HFF-Myc (cell line): ENCODE data around the gene EGR2.

Experiments used
- DNase-seq: peaks from one replicate; pipeline ENCODE4 v3.0.0-alpha.2; 2011; ENCODE audit warnings: low read depth; ENCODE audit errors: extremely low read depth
- H3K4me3 ChIP-seq: replicated peaks from 2 replicates; pipeline ENCODE4 v1.5.1; 2011; ENCODE audit warnings: low read depth, mild to moderate bottlenecking, control low read depth, low read length
- CTCF ChIP-seq: IDR thresholded peaks from 2 replicates; pipeline ENCODE4 v1.5.1; 2012; ENCODE audit warnings: mild to moderate bottlenecking, low read depth, low read length, control low read depth; ENCODE audit errors: missing control alignments

EGR2 gene

GRCh38 chr10:62810156-62810902 is 5.8 kb downstream of the EGR2 start:
- H3K4me3 ChIP-seq = no peak overlapping the region
- no peak for DNase-seq
- no peak for TF ChIP-seq CTCF

- peak overlapping the region; percentile 62 for H3K4me3 ChIP-seq
- no peak for TF ChIP-seq CTCF
- DNase-seq = no peak
Measured at GRCh38 chr10:62806251-62806650, 9.9 kb downstream of the EGR2 start.

GRCh38 chr10:62805231-62806099 is 10.7 kb downstream of the EGR2 start:
- no peak for TF ChIP-seq CTCF
- peak overlapping the region; percentile 62 for H3K4me3 ChIP-seq
- no peak for DNase-seq

GRCh38 chr10:62804356-62805230 is 11.6 kb downstream of the EGR2 start, which contains the start of gene ADO:
ADO (plus strand) TSS chr10:62804720; CDS start chr10:62805060, 340 bp downstream.
- TF ChIP-seq CTCF = no peak

GRCh38 chr10:62803724-62804355 is 12.3 kb downstream of the EGR2 start:
- no peak for DNase-seq
- H3K4me3 ChIP-seq = peak overlapping the region; percentile 62
- TF ChIP-seq CTCF = no peak

More at GRCh38 chr10:62804356-62805230, 11.6 kb downstream of the EGR2 start, which contains the start of gene ADO:
- DNase-seq = peak; percentile 56
- H3K4me3 ChIP-seq = peak within 1 kb of the TSS; percentile 62

GRCh38 chr10:62801871-62802270 is 14.3 kb downstream of the EGR2 start:
- DNase-seq = no peak
- no peak overlapping the region for H3K4me3 ChIP-seq
- no peak for TF ChIP-seq CTCF
